OCI-LY3 (cell line): ENCODE measurements around the gene SGMS2.
A peak's percentile ranks its signal among the peaks of the same experiment; 100 is the strongest.
"Not testable (repeated sequence)": the region's sequence is repeated elsewhere in the genome, so short reads cannot be mapped to it uniquely, and the experiment has no call there.

Source experiments
- H2AFZ ChIP-seq: fragments of 200-600, 300-600 bp; shearing (Covaris generic); 2 replicates; pipeline ENCODE4 v1.6.0; 2014; ENCODE audit warnings: antibody characterized with exemption, low read depth, low read length
- H3K27ac ChIP-seq: fragments of 200-600, 300-600 bp; sonication (generic); 2 replicates; pipeline ENCODE4 v1.5.1; 2014; ENCODE audit warnings: mild to moderate bottlenecking, low read length, moderate library complexity, mixed read lengths
- H3K27me3 ChIP-seq: fragments of 200-600, 300-600 bp; sonication (generic); 2 replicates; pipeline ENCODE4 v1.6.1; 2014; ENCODE audit warnings: low read depth, low read length, mixed read lengths
- H3K36me3 ChIP-seq: fragments of 200-600, 300-600 bp; sonication (generic); replicated peaks from 2 replicates; pipeline ENCODE3; 2014; ENCODE audit warnings: low read depth, low read length, mixed read lengths
- H3K4me1 ChIP-seq: fragments of 300-600, 200-600 bp; sonication (generic); 2 replicates; pipeline ENCODE4 v1.6.1; 2014; ENCODE audit warnings: low read length, mixed read lengths
- H3K4me2 ChIP-seq: fragments of 200-600, 300-600 bp; sonication (generic); 2 replicates; pipeline ENCODE4 v1.6.1; 2014; ENCODE audit warnings: low read length, mixed read lengths
- H3K4me3 ChIP-seq: fragments of 300-600, 200-600 bp; sonication (generic); 2 replicates; pipeline ENCODE4 v1.5.1; 2014; ENCODE audit warnings: antibody characterized with exemption, mild to moderate bottlenecking, low read length, moderate library complexity
- H3K79me2 ChIP-seq: fragments of 300-600, 200-600 bp; shearing (Covaris generic); 2 replicates; pipeline ENCODE4 v1.6.1; 2014; ENCODE audit warnings: mild to moderate bottlenecking, low read length, mixed read lengths
- H3K9ac ChIP-seq: fragments of 300-600, 200-600 bp; shearing (Covaris generic); 2 replicates; pipeline ENCODE4 v1.6.0; 2014; ENCODE audit warnings: mild to moderate bottlenecking, low read length, moderate library complexity
- H3K9me3 ChIP-seq: fragments of 200-600, 300-600 bp; shearing (Covaris generic); 2 replicates; pipeline ENCODE4 v1.6.1; 2014; ENCODE audit warnings: low read length, mixed read lengths; ENCODE audit not compliant: insufficient read depth
- H4K20me1 ChIP-seq: fragments of 200-600, 300-600 bp; sonication (generic); 2 replicates; pipeline ENCODE4 v1.6.1; 2016; ENCODE audit warnings: low read length, mixed read lengths; ENCODE audit not compliant: insufficient read depth
- CTCF ChIP-seq: fragments of 200-600, 300-600 bp; sonication (generic); IDR thresholded peaks from 2 replicates; pipeline ENCODE4 v1.5.1; 2014; ENCODE audit warnings: antibody characterized with exemption, low read length, low read depth
- EZH2phosphoT487 ChIP-seq: fragments of 200-600 bp; shearing (Covaris generic); IDR thresholded peaks from 2 replicates; pipeline ENCODE4 v1.6.1; 2018; ENCODE audit warnings: antibody characterized with exemption, mixed run types, low read depth

The SGMS2 gene

GRCh38 chr4:107900508-107900907 is 75.8 kb downstream of the SGMS2 start:
- Histone ChIP-seq H3K9ac (no peak overlapping the region), H3K9me3 (peaks cover 21% of the 10 kb centered on the region), H3K4me1 (peaks cover 40% of the 10 kb centered on the region), H2AFZ (no peak overlapping the region), H3K4me3 (no peak overlapping the region), H4K20me1 (no peaks in the 10 kb centered on the region), H3K4me2 (no peak overlapping the region), H3K27me3 (no peaks in the 10 kb centered on the region), H3K27ac (no peak overlapping the region), H3K79me2 (no peaks in the 10 kb centered on the region), H3K36me3 (peaks cover 18% of the 10 kb centered on the region)
- TF ChIP-seq EZH2phosphoT487 (no peak), CTCF (no peak)

- Histone ChIP-seq H3K9ac (no peak overlapping the region), H4K20me1 (no peaks in the 10 kb centered on the region), H3K27ac (no peak overlapping the region), H3K4me1 (peaks cover 40% of the 10 kb centered on the region), H3K36me3 (peaks cover 22% of the 10 kb centered on the region), H3K4me3 (no peak overlapping the region), H3K4me2 (no peak overlapping the region), H2AFZ (no peak overlapping the region), H3K79me2 (no peaks in the 10 kb centered on the region), H3K27me3 (no peaks in the 10 kb centered on the region), H3K9me3 (peaks cover 22% of the 10 kb centered on the region)
- TF ChIP-seq CTCF: no peak
- TF ChIP-seq EZH2phosphoT487: no peak
These were observed 76.6 kb downstream of the SGMS2 start for GRCh38 chr4:107901213-107901934.

GRCh38 chr4:107902715-107903114 is 78.0 kb downstream of the SGMS2 start:
- Histone ChIP-seq H3K9ac (no peak overlapping the region), H3K36me3 (peaks cover 24% of the 10 kb centered on the region), H3K4me3 (peak overlapping the region; percentile 28), H3K27ac (peak overlapping the region; percentile 27), H3K79me2 (no peaks in the 10 kb centered on the region), H3K27me3 (no peaks in the 10 kb centered on the region), H4K20me1 (no peaks in the 10 kb centered on the region), H2AFZ (0 out of 2 replicates have a peak overlapping the region, but pooled peaks have one; percentile 47), H3K4me1 (peaks cover 34% of the 10 kb centered on the region), H3K4me2 (peak overlapping the region; percentile 32), H3K9me3 (peaks cover 22% of the 10 kb centered on the region)
- TF ChIP-seq CTCF (no peak), EZH2phosphoT487 (no peak)

GRCh38 chr4:107905082-107905481 is 80.3 kb downstream of the SGMS2 start:
- peak overlapping the region; percentile 36 for H3K27ac ChIP-seq
- H3K9ac ChIP-seq, H3K27me3 ChIP-seq, H3K4me3 ChIP-seq, H2AFZ ChIP-seq, H4K20me1 ChIP-seq, H3K4me2 ChIP-seq, H3K79me2 ChIP-seq: not testable (repeated sequence)
- peaks cover 22% of the 10 kb centered on the region for H3K9me3 ChIP-seq
- peaks cover 24% of the 10 kb centered on the region for H3K4me1 ChIP-seq
- H3K36me3 ChIP-seq: peaks cover 24% of the 10 kb centered on the region
